SK-N-SH (cell line): ENCODE results near the gene SLC17A9. TPM values are rescaled to one million over a fixed set of nuclear protein-coding genes. Genes with fewer than 3 reads are reported as not detected.

Experiments used
- CTCF ChIA-PET: fragments of 300-600, 350-600 bp; formaldehyde crosslinking; extraction: SDS; loops from one replicate; lab custom pipeline; 2021; lab: Yijun Ruan, JAX
- POLR2A ChIA-PET: fragments of 350-600 bp; sonication (Branson Sonifier 250); formaldehyde crosslinking; extraction: SDS; loops from one replicate; lab custom pipeline; 2020; ENCODE audit warnings: antibody characterized with exemption, inconsistent platforms; lab: Yijun Ruan, JAX
- DNase-seq: peaks from one replicate; pipeline ENCODE4 v3.0.0; 2012
- H2AFZ ChIP-seq: fragments of 200-600 bp; sonication (generic); 2 replicates; pipeline ENCODE4 v1.8.1; 2016; ENCODE audit warnings: antibody characterized with exemption, mild to moderate bottlenecking, low read depth
- H3F3A ChIP-seq: fragments of 200-600 bp; sonication (generic); replicated peaks from 2 replicates; pipeline ENCODE3; 2016; ENCODE audit warnings: antibody characterized with exemption, mild to moderate bottlenecking; ENCODE audit not compliant: insufficient read depth
- H3K27ac ChIP-seq, 2 experiments: fragments of 200-500 bp in 1 of 2; fragments of 200-600 bp in 1 of 2; sonication (Bioruptor generic) in 1 of 2; sonication (generic), shearing (Covaris generic) in 1 of 2; 2 replicates each; pipeline versions ENCODE4 v1.5.1 to v1.6.1; 2014 to 2016; ENCODE audit warnings: low read depth in 2 of 2, inconsistent platforms in 1 of 2, low read length in 1 of 2, mild to moderate bottlenecking in 1 of 2, mixed read lengths in 1 of 2
- H3K27me3 ChIP-seq: fragments of 200-600 bp; sonication (generic), shearing (Covaris generic); 2 replicates; pipeline ENCODE4 v1.6.1; 2016; ENCODE audit warnings: mixed run types; ENCODE audit not compliant: insufficient read depth
- H3K36me3 ChIP-seq, 2 experiments: fragments of 200-500 bp in 1 of 2; fragments of 200-600 bp in 1 of 2; sonication (Bioruptor generic) in 1 of 2; sonication (generic) in 1 of 2; replicated peaks in 1 of 2; 2 replicates each; pipeline versions ENCODE3 to v1.5.1; 2014 to 2016; ENCODE audit warnings: low read length in 1 of 2, mild to moderate bottlenecking in 1 of 2; ENCODE audit not compliant: insufficient read depth in 2 of 2, control insufficient read depth in 1 of 2
- H3K4me1 ChIP-seq, 2 experiments: fragments of 200-500 bp in 1 of 2; fragments of 200-600 bp in 1 of 2; sonication (Bioruptor generic) in 1 of 2; sonication (generic), shearing (Covaris generic) in 1 of 2; 2 replicates each; pipeline versions ENCODE4 v1.5.1 to v1.6.1; 2014 to 2016; ENCODE audit warnings: low read depth in 1 of 2, low read length in 1 of 2, mixed run types in 1 of 2; ENCODE audit not compliant: insufficient read depth in 2 of 2, control insufficient read depth in 1 of 2
- H3K4me2 ChIP-seq: fragments of 200-600 bp; sonication (generic), shearing (Covaris generic); 2 replicates; pipeline ENCODE4 v1.6.1; 2017; ENCODE audit warnings: mixed run types
- H3K4me3 ChIP-seq, 2 experiments: fragments of 200-500 bp in 1 of 2; fragments of 200-600 bp in 1 of 2; sonication (Bioruptor generic) in 1 of 2; sonication (generic), shearing (Covaris generic) in 1 of 2; 2 replicates each; pipeline versions ENCODE4 v1.5.1 to v1.8.1; 2014 to 2016; ENCODE audit warnings: low read depth in 2 of 2, inconsistent platforms in 1 of 2, low read length in 1 of 2, mild to moderate bottlenecking in 1 of 2, mixed read lengths in 1 of 2, moderate library complexity in 1 of 2
- H3K79me2 ChIP-seq: fragments of 200-600 bp; sonication (generic); 2 replicates; pipeline ENCODE4 v1.8.1; 2017; ENCODE audit warnings: mild to moderate bottlenecking; ENCODE audit not compliant: insufficient read depth
- H3K9ac ChIP-seq: fragments of 200-600 bp; sonication (generic); 2 replicates; pipeline ENCODE4 v1.6.1; 2017; ENCODE audit warnings: mixed run types
- H3K9me2 ChIP-seq: fragments of 200-600 bp; sonication (generic); 2 replicates; pipeline ENCODE4 v1.6.1; 2017; ENCODE audit warnings: mixed run types
- H3K9me3 ChIP-seq: fragments of 200-600 bp; sonication (generic); 2 replicates; pipeline ENCODE4 v1.6.1; 2017; ENCODE audit warnings: mixed run types, mild to moderate bottlenecking, moderate library complexity
- H4K20me1 ChIP-seq: fragments of 200-600 bp; sonication (generic); 2 replicates; pipeline ENCODE4 v1.6.1; 2017; ENCODE audit warnings: mild to moderate bottlenecking, mixed run types; ENCODE audit not compliant: insufficient read depth
- ELF1 ChIP-seq: IDR thresholded peaks from 2 replicates; pipeline ENCODE4 v1.4.0; 2012
- EP300 ChIP-seq, 2 experiments: IDR thresholded peaks; 2 replicates each; pipeline versions ENCODE4 v1.4.0 to v1.6.1; 2012; ENCODE audit warnings: borderline replicate concordance in 1 of 2, low read depth in 1 of 2, low read length in 1 of 2
- EZH2phosphoT487 ChIP-seq: fragments of 200-600 bp; sonication (generic); IDR thresholded peaks from 2 replicates; pipeline ENCODE4 v1.6.1; 2017; ENCODE audit warnings: low read depth, mixed run types, mild to moderate bottlenecking, antibody characterized with exemption, moderate library complexity, borderline replicate concordance
- FOSL2 ChIP-seq: IDR thresholded peaks from 2 replicates; pipeline ENCODE4 v1.4.0; 2012; ENCODE audit warnings: low read depth, mild to moderate bottlenecking, moderate library complexity, borderline replicate concordance
- FOXM1 ChIP-seq: IDR thresholded peaks from 2 replicates; pipeline ENCODE4 v1.4.0; 2012; ENCODE audit warnings: low read depth, mild to moderate bottlenecking
- GABPA ChIP-seq: IDR thresholded peaks from 2 replicates; pipeline ENCODE4 v1.4.0; 2012; ENCODE audit warnings: low read depth, mild to moderate bottlenecking
- JUND ChIP-seq: IDR thresholded peaks from 2 replicates; pipeline ENCODE4 v1.4.0; 2012
- MEF2A ChIP-seq: IDR thresholded peaks from 2 replicates; pipeline ENCODE4 v1.4.0; 2012; ENCODE audit warnings: low read depth, borderline replicate concordance
- SIN3A ChIP-seq: IDR thresholded peaks from 2 replicates; pipeline ENCODE4 v1.6.1; 2012; ENCODE audit warnings: low read depth, mild to moderate bottlenecking, low read length, moderate library complexity, borderline replicate concordance
- WGBS: methylation state at CpG from one replicate; pipeline ENCODE4 v1.1.6; 2017; ENCODE audit warnings: low lambda C conversion rate; 5-methylcytosine and 5-hydroxymethylcytosine counted together
- polyA plus RNA-seq, 3 experiments: library from polyadenylated mRNA; depleted of rRNA; stranded (reverse); fragments of >200 nt; gene quantifications; 2 replicates each; pipeline ENCODE4 v1.2.3, GENCODE V29; 2012
- TF ChIP-seq, protein P1 (sequence below): IDR thresholded peaks from 2 replicates; pipeline ENCODE4 v1.6.1; 2012; ENCODE audit warnings: mild to moderate bottlenecking, low read depth, low read length, moderate library complexity
- TF ChIP-seq, protein P2 (sequence below): fragments of 150-350 bp; IDR thresholded peaks from 2 replicates; pipeline ENCODE4 v1.6.1; 2017; ENCODE audit warnings: antibody characterized with exemption, low read length, low read depth, borderline replicate concordance

The SLC17A9 gene
- polyA plus RNA-seq, 1 of the 3 experiments (the other 2 are of a cell fraction), result not detected

DNA sequence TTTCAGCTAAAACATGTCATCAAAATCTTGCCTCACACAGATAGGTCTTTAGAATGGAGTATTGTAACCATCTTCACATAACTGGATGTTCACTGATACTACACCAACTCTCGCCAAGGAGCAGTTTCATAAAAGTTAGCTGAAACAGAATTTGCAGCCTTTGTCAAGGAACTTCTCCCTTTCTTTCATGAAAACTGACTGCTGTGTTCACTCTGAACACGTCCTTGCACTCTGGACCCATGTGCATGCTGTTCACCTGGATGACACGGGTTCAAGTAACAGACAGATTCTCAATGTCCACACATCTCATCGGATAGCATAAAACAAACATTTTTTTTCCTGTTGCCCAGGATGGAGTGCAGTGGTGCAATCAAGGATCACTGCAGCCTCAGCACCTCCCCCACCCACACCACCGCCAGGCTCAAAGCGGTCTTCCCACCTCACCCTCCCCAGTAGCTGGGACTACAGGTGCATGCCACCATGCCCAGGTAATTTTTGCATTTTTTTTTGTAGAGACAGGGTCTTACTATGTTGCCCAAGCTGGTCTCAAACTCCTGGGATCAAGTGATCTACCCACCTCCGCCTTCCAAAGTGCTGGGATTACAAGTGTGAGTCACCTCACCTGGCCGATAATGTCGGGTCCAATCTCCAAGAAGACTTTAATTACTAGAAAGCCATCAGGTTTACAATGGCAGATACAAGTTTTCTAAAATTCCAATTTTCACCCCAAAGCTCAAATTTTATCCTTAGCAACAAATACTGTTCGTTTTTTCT, 35.6 kb upstream of the SLC17A9 start:
- CTCF ChIA-PET, result interaction anchor here (0.9 to 17.1 kb wide), 5 partner anchors 7 to 95 kb away, joined by 3 to 181 read pairs (median 6); partner anchors contain the start of gene DIDO1

DNA sequence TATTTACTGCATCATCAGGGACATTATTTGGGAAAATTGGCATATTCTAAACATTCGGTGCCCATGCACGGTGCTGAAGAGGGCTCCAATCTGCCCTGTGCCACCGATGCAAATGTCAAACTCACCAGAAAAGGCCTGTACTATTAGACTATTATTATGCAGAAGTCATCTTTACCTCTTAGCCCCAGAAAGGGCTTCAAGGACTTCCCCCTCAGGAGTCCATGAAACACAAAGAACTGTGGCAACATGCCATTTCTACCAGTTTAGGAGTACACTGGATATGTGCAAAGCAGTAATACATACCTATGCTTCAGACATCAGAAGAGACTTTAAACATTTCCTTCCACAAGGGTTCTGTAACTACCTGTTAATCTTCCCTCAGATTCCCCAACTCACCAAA, 34.8 kb upstream of the SLC17A9 start:
- Histone ChIP-seq H3K4me2 (no peak overlapping the region), H3F3A (peaks cover 4% of the 10 kb centered on the region), H4K20me1 (peaks cover 100% of the 10 kb centered on the region), H3K4me3 (no peak overlapping the region), H3K27ac (no peak overlapping the region), H3K4me1 (peaks cover 12 to 33% of the 10 kb centered on the region in 2 experiments; a peak in 2 of 4 replicates), H3K79me2 (peaks cover 100% of the 10 kb centered on the region), H3K9me2 (no peaks in the 10 kb centered on the region), H3K27me3 (no peaks in the 10 kb centered on the region), H3K36me3 (peaks cover 9 to 15% of the 10 kb centered on the region in 2 experiments), H3K9me3 (no peaks in the 10 kb centered on the region), H3K9ac (no peak overlapping the region), H2AFZ (no peak overlapping the region)
- POLR2A ChIA-PET, result no interaction called here
- CTCF ChIA-PET, result interaction anchor here (0.9 to 17.1 kb wide), 4 partner anchors 8 to 95 kb away, joined by 3 to 181 read pairs (median 65); no protein-coding TSS in a partner anchor
- no peak for DNase-seq
- 85% methylated on average over 3 of the region's 3 CpGs for WGBS
- TF ChIP-seq EZH2phosphoT487 (no peak), JUND (no peak), ELF1 (no peak), MEF2A (no peak), FOSL2 (no peak), SIN3A (no peak), EP300 (IDR thresholded peaks at IDR 0.05; ENCODE audit: borderline replicate concordance in 1 of 2, low read depth in 1 of 2, low read length in 1 of 2) (no peak)
- TF ChIP-seq, protein P1, sequence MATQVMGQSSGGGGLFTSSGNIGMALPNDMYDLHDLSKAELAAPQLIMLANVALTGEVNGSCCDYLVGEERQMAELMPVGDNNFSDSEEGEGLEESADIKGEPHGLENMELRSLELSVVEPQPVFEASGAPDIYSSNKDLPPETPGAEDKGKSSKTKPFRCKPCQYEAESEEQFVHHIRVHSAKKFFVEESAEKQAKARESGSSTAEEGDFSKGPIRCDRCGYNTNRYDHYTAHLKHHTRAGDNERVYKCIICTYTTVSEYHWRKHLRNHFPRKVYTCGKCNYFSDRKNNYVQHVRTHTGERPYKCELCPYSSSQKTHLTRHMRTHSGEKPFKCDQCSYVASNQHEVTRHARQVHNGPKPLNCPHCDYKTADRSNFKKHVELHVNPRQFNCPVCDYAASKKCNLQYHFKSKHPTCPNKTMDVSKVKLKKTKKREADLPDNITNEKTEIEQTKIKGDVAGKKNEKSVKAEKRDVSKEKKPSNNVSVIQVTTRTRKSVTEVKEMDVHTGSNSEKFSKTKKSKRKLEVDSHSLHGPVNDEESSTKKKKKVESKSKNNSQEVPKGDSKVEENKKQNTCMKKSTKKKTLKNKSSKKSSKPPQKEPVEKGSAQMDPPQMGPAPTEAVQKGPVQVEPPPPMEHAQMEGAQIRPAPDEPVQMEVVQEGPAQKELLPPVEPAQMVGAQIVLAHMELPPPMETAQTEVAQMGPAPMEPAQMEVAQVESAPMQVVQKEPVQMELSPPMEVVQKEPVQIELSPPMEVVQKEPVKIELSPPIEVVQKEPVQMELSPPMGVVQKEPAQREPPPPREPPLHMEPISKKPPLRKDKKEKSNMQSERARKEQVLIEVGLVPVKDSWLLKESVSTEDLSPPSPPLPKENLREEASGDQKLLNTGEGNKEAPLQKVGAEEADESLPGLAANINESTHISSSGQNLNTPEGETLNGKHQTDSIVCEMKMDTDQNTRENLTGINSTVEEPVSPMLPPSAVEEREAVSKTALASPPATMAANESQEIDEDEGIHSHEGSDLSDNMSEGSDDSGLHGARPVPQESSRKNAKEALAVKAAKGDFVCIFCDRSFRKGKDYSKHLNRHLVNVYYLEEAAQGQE, result no peak

More for the DNA sequence above, 35.6 kb upstream of the SLC17A9 start:
- Histone ChIP-seq H3K79me2 (peaks cover 100% of the 10 kb centered on the region), H3K9me3 (no peaks in the 10 kb centered on the region), H3K27ac (no peak overlapping the region), H3K9me2 (no peaks in the 10 kb centered on the region), H3K4me2 (no peak overlapping the region), H3K4me1 (peaks cover 11 to 28% of the 10 kb centered on the region in 2 experiments; a peak in 2 of 4 replicates), H3K27me3 (no peaks in the 10 kb centered on the region), H3K4me3 (no peak overlapping the region), H2AFZ (no peak overlapping the region), H4K20me1 (peaks cover 100% of the 10 kb centered on the region), H3K9ac (no peak overlapping the region), H3K36me3 (peaks cover 15 to 18% of the 10 kb centered on the region in 2 experiments), H3F3A (peaks cover 4% of the 10 kb centered on the region)
- POLR2A ChIA-PET, result no interaction called here
- DNase-seq, result no peak
- 91% methylated on average over 10 of the region's 10 CpGs for WGBS
- TF ChIP-seq, protein P2, sequence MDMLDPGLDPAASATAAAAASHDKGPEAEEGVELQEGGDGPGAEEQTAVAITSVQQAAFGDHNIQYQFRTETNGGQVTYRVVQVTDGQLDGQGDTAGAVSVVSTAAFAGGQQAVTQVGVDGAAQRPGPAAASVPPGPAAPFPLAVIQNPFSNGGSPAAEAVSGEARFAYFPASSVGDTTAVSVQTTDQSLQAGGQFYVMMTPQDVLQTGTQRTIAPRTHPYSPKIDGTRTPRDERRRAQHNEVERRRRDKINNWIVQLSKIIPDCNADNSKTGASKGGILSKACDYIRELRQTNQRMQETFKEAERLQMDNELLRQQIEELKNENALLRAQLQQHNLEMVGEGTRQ, result no peak
- TF ChIP-seq SIN3A (no peak), FOXM1 (no peak), MEF2A (no peak), GABPA (no peak)
- TF ChIP-seq, protein P1, result no peak
